ENCODE measurements around the gene BCL11B.

The BCL11B gene

GRCh38 chr14:99216191-99216590, 55.8 kb downstream of the BCL11B start:
- DNase-seq, result no peak

GRCh38 chr14:99215277-99215676, 56.7 kb downstream of the BCL11B start:
- no peak for DNase-seq

- DNase-seq, result no peak
These were observed 57.3 kb downstream of the BCL11B start for GRCh38 chr14:99214701-99215100.

GRCh38 chr14:99213527-99213971, 58.4 kb downstream of the BCL11B start:
- no peak for DNase-seq

GRCh38 chr14:99213101-99213500, 58.9 kb downstream of the BCL11B start:
- DNase-seq, result no peak

- no peak for DNase-seq
These were observed 59.4 kb downstream of the BCL11B start for GRCh38 chr14:99212646-99213045.

GRCh38 chr14:99212199-99212598, 59.8 kb downstream of the BCL11B start:
- DNase-seq, result no peak

GRCh38 chr14:99211410-99211809, 60.6 kb downstream of the BCL11B start:
- DNase-seq, result no peak

GRCh38 chr14:99210333-99210732, 61.7 kb downstream of the BCL11B start:
- DNase-seq, result no peak

- no peak for DNase-seq
These were observed 62.6 kb downstream of the BCL11B start for GRCh38 chr14:99209409-99209808.

- no peak for DNase-seq
These were observed 63.7 kb downstream of the BCL11B start for GRCh38 chr14:99208318-99208717.

- DNase-seq, result no peak
These were observed 64.5 kb downstream of the BCL11B start for GRCh38 chr14:99207456-99207855.

- no peak for DNase-seq
These were observed 65.9 kb downstream of the BCL11B start for GRCh38 chr14:99206090-99206489.

GRCh38 chr14:99205086-99205688, 66.8 kb downstream of the BCL11B start:
- no peak for DNase-seq

GRCh38 chr14:99203801-99204200, 68.2 kb downstream of the BCL11B start:
- DNase-seq, result no peak

GRCh38 chr14:99203080-99203479, 68.9 kb downstream of the BCL11B start:
- no peak for DNase-seq

- DNase-seq, result no peak
These were observed 69.5 kb downstream of the BCL11B start for GRCh38 chr14:99202516-99202915.

- no peak for DNase-seq
These were observed 70.5 kb downstream of the BCL11B start for GRCh38 chr14:99201351-99202073.

- DNase-seq, result no peak
These were observed 71.4 kb downstream of the BCL11B start for GRCh38 chr14:99200654-99201005.

GRCh38 chr14:99199846-99200653, 71.9 kb downstream of the BCL11B start:
- no peak for DNase-seq

GRCh38 chr14:99198746-99199502, 73.1 kb downstream of the BCL11B start:
- DNase-seq, result no peak

- no peak for DNase-seq
These were observed 75.7 kb downstream of the BCL11B start for GRCh38 chr14:99196310-99196650.

GRCh38 chr14:99195602-99196309, 76.2 kb downstream of the BCL11B start:
- no peak for DNase-seq
